H9 (cell line): Measurements from ENCODE around the gene RSBN1. TPM values are rescaled to one million over a fixed set of nuclear protein-coding genes. Genes with fewer than 3 reads are reported as not detected.

Experiments used
- DNase-seq: peaks from one replicate; pipeline ENCODE4 v3.0.0-alpha.2; 2017
- H2AFZ ChIP-seq: one replicate; pipeline ENCODE4 v1.6.1; 2013; ENCODE audit warnings: mild to moderate bottlenecking, low read length, control low read depth, moderate library complexity
- H2AK5ac ChIP-seq: 2 replicates; pipeline ENCODE4 v1.6.1; 2013; ENCODE audit warnings: low read length, control low read depth, mixed read lengths; ENCODE audit not compliant: insufficient read length
- H2BK120ac ChIP-seq: one replicate; pipeline ENCODE4 v1.6.1; 2013; ENCODE audit warnings: low read depth, mild to moderate bottlenecking, low read length, control low read depth, inconsistent platforms; ENCODE audit not compliant: poor library complexity, severe bottlenecking
- H2BK12ac ChIP-seq: 2 replicates; pipeline ENCODE4 v1.6.1; 2013; ENCODE audit warnings: low read length, control low read depth, mixed read lengths, low read depth; ENCODE audit not compliant: insufficient read length
- H2BK15ac ChIP-seq: 2 replicates; pipeline ENCODE4 v1.6.1; 2013; ENCODE audit warnings: low read depth, low read length, control low read depth
- H2BK20ac ChIP-seq: one replicate; pipeline ENCODE4 v1.6.1; 2013; ENCODE audit warnings: low read depth, mild to moderate bottlenecking, low read length, control low read depth, inconsistent platforms; ENCODE audit not compliant: poor library complexity, severe bottlenecking
- H2BK5ac ChIP-seq: 2 replicates; pipeline ENCODE4 v1.6.1; 2013; ENCODE audit warnings: low read length, control low read depth, mixed read lengths; ENCODE audit not compliant: insufficient read length
- H3K14ac ChIP-seq: 2 replicates; pipeline ENCODE4 v1.6.1; 2013; ENCODE audit warnings: low read length, control low read depth; ENCODE audit not compliant: insufficient read depth
- H3K18ac ChIP-seq: 2 replicates; pipeline ENCODE4 v1.6.1; 2013; ENCODE audit warnings: low read depth, mild to moderate bottlenecking, mixed read lengths, low read length, control low read depth; ENCODE audit not compliant: insufficient read length
- H3K23ac ChIP-seq: 2 replicates; pipeline ENCODE4 v1.6.1; 2013; ENCODE audit warnings: low read length, control low read depth, mixed read lengths, low read depth; ENCODE audit not compliant: insufficient read length
- H3K23me2 ChIP-seq: 2 replicates; pipeline ENCODE4 v1.6.1; 2013; ENCODE audit warnings: low read depth, mild to moderate bottlenecking, mixed read lengths, low read length, control low read depth; ENCODE audit not compliant: insufficient read length, poor library complexity, severe bottlenecking
- H3K27ac ChIP-seq: 2 replicates; pipeline ENCODE4 v1.5.1; 2013; ENCODE audit warnings: low read length, control low read depth, mixed read lengths, low read depth; ENCODE audit not compliant: insufficient read length
- H3K27me3 ChIP-seq: 2 replicates; pipeline ENCODE4 v1.6.1; 2013; ENCODE audit warnings: low read length, control low read depth, inconsistent platforms; ENCODE audit not compliant: insufficient read depth
- H3K4ac ChIP-seq: 2 replicates; pipeline ENCODE4 v1.6.1; 2013; ENCODE audit warnings: low read depth, mild to moderate bottlenecking, control low read depth, inconsistent platforms, low read length, moderate library complexity
- H3K4me1 ChIP-seq: 2 replicates; pipeline ENCODE4 v1.6.1; 2013; ENCODE audit warnings: low read length, control low read depth, inconsistent platforms; ENCODE audit not compliant: insufficient read depth
- H3K4me2 ChIP-seq: 2 replicates; pipeline ENCODE4 v1.6.1; 2013; ENCODE audit warnings: low read length, control low read depth, mixed read lengths; ENCODE audit not compliant: insufficient read length, insufficient read depth
- H3K56ac ChIP-seq: 2 replicates; pipeline ENCODE4 v1.6.1; 2013; ENCODE audit warnings: low read depth, mild to moderate bottlenecking, mixed read lengths, low read length, control low read depth; ENCODE audit not compliant: insufficient read length
- H3K79me1 ChIP-seq: 2 replicates; pipeline ENCODE4 v1.6.1; 2013; ENCODE audit warnings: low read depth, mild to moderate bottlenecking, moderate library complexity, low read length, control low read depth, inconsistent platforms; ENCODE audit not compliant: insufficient read depth, poor library complexity, severe bottlenecking
- H3K79me2 ChIP-seq: 2 replicates; pipeline ENCODE4 v1.6.1; 2013; ENCODE audit warnings: low read length, control low read depth, inconsistent platforms; ENCODE audit not compliant: insufficient read depth
- H3K9ac ChIP-seq: 2 replicates; pipeline ENCODE4 v1.6.1; 2013; ENCODE audit warnings: low read length, control low read depth, mixed read lengths; ENCODE audit not compliant: insufficient read length; ENCODE audit errors: extremely low read depth
- H3K9me3 ChIP-seq: one replicate; pipeline ENCODE4 v1.6.1; 2013; ENCODE audit warnings: low read depth, low read length, inconsistent platforms; ENCODE audit not compliant: control insufficient read depth
- H3T11ph ChIP-seq: one replicate; pipeline ENCODE4 v1.6.1; 2013; ENCODE audit warnings: mild to moderate bottlenecking, low read length, control low read depth, inconsistent platforms
- H4K20me1 ChIP-seq: one replicate; pipeline ENCODE4 v1.6.1; 2013; ENCODE audit not compliant: control insufficient read depth, insufficient read length, insufficient read depth
- H4K5ac ChIP-seq: 2 replicates; pipeline ENCODE4 v1.6.1; 2013; ENCODE audit warnings: low read depth, mild to moderate bottlenecking, mixed read lengths, low read length, control low read depth; ENCODE audit not compliant: insufficient read length
- H4K8ac ChIP-seq: replicated peaks from 2 replicates; pipeline ENCODE4 v1.6.1; 2013; ENCODE audit warnings: low read length, control low read depth, mixed read lengths, low read depth; ENCODE audit not compliant: insufficient read length
- H4K91ac ChIP-seq: 2 replicates; pipeline ENCODE4 v1.6.1; 2013; ENCODE audit warnings: low read depth, mild to moderate bottlenecking, moderate library complexity, mixed read lengths, low read length, control low read depth; ENCODE audit not compliant: insufficient read length
- H3K27ac Mint-ChIP-seq, 3 experiments: 2 replicates in 2 of 3; 3 replicates in 1 of 3; pipeline ENCODE4 v1.8.0; 2020 to 2021; ENCODE audit warnings: mixed read lengths in 3 of 3, mild to moderate bottlenecking in 1 of 3, moderate library complexity in 1 of 3
- H3K27me3 Mint-ChIP-seq: 2 replicates; pipeline ENCODE4 v1.8.0; 2021; ENCODE audit warnings: low read depth, mild to moderate bottlenecking, moderate library complexity, mixed read lengths
- H3K36me3 Mint-ChIP-seq, 3 experiments: 2 replicates in 2 of 3; 3 replicates in 1 of 3; pipeline ENCODE4 v1.8.0; 2020 to 2021; ENCODE audit warnings: low read depth in 3 of 3, mixed read lengths in 3 of 3; ENCODE audit not compliant: insufficient read depth in 1 of 3
- H3K4me1 Mint-ChIP-seq, 2 experiments: 2 replicates each; pipeline ENCODE4 v1.8.0; 2020; ENCODE audit warnings: mixed read lengths in 2 of 2
- H3K4me3 Mint-ChIP-seq, 2 experiments: 2 replicates in 1 of 2; 3 replicates in 1 of 2; pipeline ENCODE4 v1.8.0; 2020 to 2021; ENCODE audit warnings: mild to moderate bottlenecking in 2 of 2, mixed read lengths in 2 of 2, moderate library complexity in 1 of 2
- H3K9me3 Mint-ChIP-seq, 2 experiments: 2 replicates in 1 of 2; 3 replicates in 1 of 2; pipeline ENCODE4 v1.8.0; 2020; ENCODE audit warnings: mild to moderate bottlenecking in 2 of 2, mixed read lengths in 2 of 2, moderate library complexity in 1 of 2
- CTCF ChIP-seq: fragments of 200-600 bp; sonication (generic); conservative IDR thresholded peaks from 3 replicates; pipeline ENCODE4 v1.8.0; 2021; ENCODE audit warnings: antibody characterized with exemption, mild to moderate bottlenecking
- WGBS: extraction: QIAGEN DNeasy Blood & Tissue Kit; methylation state at CpG from one replicate; pipeline ENCODE4 v1.1.7; 2013; ENCODE audit warnings: missing lambda C conversion rate, low lambda C conversion rate, mixed read lengths; ENCODE audit not compliant: insufficient read length; ENCODE audit errors: extremely low coverage; 5-methylcytosine and 5-hydroxymethylcytosine counted together
- total RNA-seq: library from RNA; stranded (reverse); gene quantifications from 2 replicates; pipeline ENCODE4 v1.2.1, GENCODE V29; 2021

RSBN1 gene
- total RNA-seq, 1 experiment from 2014 or later, result 11.0 TPM

- no peak overlapping the region for H3K27ac ChIP-seq
- no peak for DNase-seq
- no peak overlapping the region for H3K9ac ChIP-seq
- no peaks in the 10 kb centered on the region for H3K79me2 ChIP-seq
- H3K4me3 Mint-ChIP-seq, result no peak overlapping the region
- H3K23ac ChIP-seq, result no peak overlapping the region
- H3K4me2 ChIP-seq, result no peak overlapping the region
- H3K4me1 ChIP-seq, result no peaks in the 10 kb centered on the region
- no peak overlapping the region for H4K8ac ChIP-seq
- no peak for TF ChIP-seq CTCF
- no peaks in the 10 kb centered on the region; a peak in 1 of 4 replicates for H3K4me1 Mint-ChIP-seq
- H3T11ph ChIP-seq, result no peak overlapping the region
- no peaks in the 10 kb centered on the region for H4K20me1 ChIP-seq
- no peak overlapping the region for H2AFZ ChIP-seq
- no peak overlapping the region for H4K91ac ChIP-seq
- H2BK120ac ChIP-seq, result no peak overlapping the region
- H3K27me3 Mint-ChIP-seq, result no peaks in the 10 kb centered on the region
- no peak overlapping the region for H2BK5ac ChIP-seq
- H3K36me3 Mint-ChIP-seq, result no peaks in the 10 kb centered on the region
- no peak overlapping the region for H2BK15ac ChIP-seq
- H3K14ac ChIP-seq, result no peak overlapping the region
- no peak overlapping the region for H2AK5ac ChIP-seq
- no peaks in the 10 kb centered on the region for H3K9me3 ChIP-seq
- H3K79me1 ChIP-seq, result no peaks in the 10 kb centered on the region
- no peak overlapping the region for H2BK20ac ChIP-seq
- H3K18ac ChIP-seq, result no peak overlapping the region
- no peak overlapping the region for H2BK12ac ChIP-seq
- no peaks in the 10 kb centered on the region for H3K9me3 Mint-ChIP-seq
- H3K27ac Mint-ChIP-seq, result no peak overlapping the region
- H4K5ac ChIP-seq, result no peak overlapping the region
- WGBS, result no CpG with 5 or more reads among the region's 5 CpGs
- no peak overlapping the region for H3K56ac ChIP-seq
- no peak overlapping the region for H3K4ac ChIP-seq
- no peaks in the 10 kb centered on the region for H3K27me3 ChIP-seq
- no peaks in the 10 kb centered on the region for H3K23me2 ChIP-seq
Observed at GRCh38 chr1:113861641-113862040, 49.4 kb upstream of the RSBN1 start.
